Kidney glomerular epithelial cell (primary cell): ENCODE data around the gene PEF1.

ENCODE experiments used
- DNase-seq: peaks from one replicate; lab custom pipeline; 2025; lab: John Stamatoyannopoulos, UW

PEF1 gene

GRCh38 chr1:31627930-31628559 lies 16.6 kb downstream of the PEF1 start:
- DNase-seq: no peak

GRCh38 chr1:31627301-31627929 lies 17.3 kb downstream of the PEF1 start:
- DNase-seq: no peak

- no peak for DNase-seq
Measured at GRCh38 chr1:31626223-31627207, 18.2 kb downstream of the PEF1 start.

GRCh38 chr1:31625561-31626222 lies 19.0 kb downstream of the PEF1 start:
- peak; percentile 12 for DNase-seq

GRCh38 chr1:31624731-31625514 lies 19.8 kb downstream of the PEF1 start:
- no peak for DNase-seq

GRCh38 chr1:31624309-31624708 lies 20.4 kb downstream of the PEF1 start:
- no peak for DNase-seq

GRCh38 chr1:31623365-31623764 lies 21.3 kb downstream of the PEF1 start:
- DNase-seq: no peak

GRCh38 chr1:31621847-31622730 lies 22.6 kb downstream of the PEF1 start:
- DNase-seq: no peak

GRCh38 chr1:31621498-31621820 lies 23.2 kb downstream of the PEF1 start:
- DNase-seq: no peak

GRCh38 chr1:31620631-31621497 lies 23.8 kb downstream of the PEF1 start:
- no peak for DNase-seq

GRCh38 chr1:31618916-31619846 lies 25.5 kb downstream of the PEF1 start:
- DNase-seq: no peak

- DNase-seq: peak; percentile 7
Measured at GRCh38 chr1:31617916-31618746, 26.5 kb downstream of the PEF1 start.

- DNase-seq: no peak
Measured at GRCh38 chr1:31617218-31617915, 27.3 kb downstream of the PEF1 start, which contains the start of gene HCRTR1. Gene HCRTR1 (plus strand): TSS chr1:31617689. CDS start chr1:31619193, 1,504 bp downstream.

- DNase-seq: no peak
Measured at GRCh38 chr1:31615939-31616338, 28.7 kb downstream of the PEF1 start.

- DNase-seq: no peak
Measured at GRCh38 chr1:31615414-31615813, 29.3 kb downstream of the PEF1 start.

GRCh38 chr1:31614414-31615005 lies 30.2 kb downstream of the PEF1 start:
- DNase-seq: no peak
